A673 (cell line): ENCODE measurements around the gene PCED1B. TPM values are rescaled to one million over a fixed set of nuclear protein-coding genes. Genes with fewer than 3 reads are reported as not detected.

ENCODE experiments used
- BruUV-seq: library from RNA; stranded (reverse); fragments of 400-500 nt; replicated peaks from 2 replicates; lab custom pipeline; 2021; lab: Mats Ljungman, UMichigan
- CTCF ChIA-PET: fragments of 300-600 bp; sonication (Branson Sonifier 250); formaldehyde crosslinking; loops from one replicate; lab custom pipeline; 2022; ENCODE audit warnings: antibody characterized with exemption; lab: Charles Lee
- POLR2A ChIA-PET: fragments of 300-600 bp; sonication (Branson Sonifier 250); formaldehyde crosslinking; loops from one replicate; lab custom pipeline; 2022; ENCODE audit warnings: antibody characterized with exemption; ENCODE audit not compliant: low non-redundant PET; lab: Charles Lee
- DNase-seq: peaks from one replicate; pipeline ENCODE4 v3.0.0-alpha.2; 2015; ENCODE audit warnings: low spot score
- H3K27ac ChIP-seq: fragments of 200-600 bp; sonication (generic); 2 replicates; pipeline ENCODE4 v1.5.1; 2016; ENCODE audit warnings: mixed run types, low read depth, mild to moderate bottlenecking, mixed read lengths, antibody characterized with exemption, low read length; ENCODE audit not compliant: poor library complexity, severe bottlenecking
- H3K27me3 ChIP-seq: fragments of 200-600 bp; sonication (generic); replicated peaks from 2 replicates; pipeline ENCODE4 v1.6.1; 2017; ENCODE audit warnings: mixed run types, low read depth, mild to moderate bottlenecking, mixed read lengths, antibody characterized with exemption, low read length; ENCODE audit not compliant: insufficient read depth, poor library complexity
- H3K36me3 ChIP-seq: fragments of 200-600 bp; sonication (generic); 2 replicates; pipeline ENCODE4 v1.6.1; 2016; ENCODE audit warnings: mixed run types, mild to moderate bottlenecking, mixed read lengths, antibody characterized with exemption, low read length; ENCODE audit not compliant: insufficient read depth, poor library complexity, severe bottlenecking
- H3K4me1 ChIP-seq: fragments of 200-600 bp; sonication (generic); 2 replicates; pipeline ENCODE4 v1.6.1; 2017; ENCODE audit warnings: mixed run types, mild to moderate bottlenecking, mixed read lengths, antibody characterized with exemption, low read length; ENCODE audit not compliant: insufficient read depth, poor library complexity, severe bottlenecking
- H3K4me3 ChIP-seq: fragments of 200-600 bp; sonication (generic); 2 replicates; pipeline ENCODE4 v1.5.1; 2016; ENCODE audit warnings: low read depth, mixed run types, mild to moderate bottlenecking, mixed read lengths, low read length; ENCODE audit not compliant: poor library complexity, severe bottlenecking
- H3K9me3 ChIP-seq: fragments of 200-600 bp; sonication (generic); 2 replicates; pipeline ENCODE4 v1.6.1; 2016; ENCODE audit warnings: mixed run types, low read depth, mild to moderate bottlenecking, mixed read lengths, antibody characterized with exemption, low read length; ENCODE audit not compliant: poor library complexity, severe bottlenecking
- EZH2 ChIP-seq: fragments of 200-600 bp; sonication (generic); IDR thresholded peaks from 2 replicates; pipeline ENCODE4 v1.6.1; 2017; ENCODE audit warnings: borderline replicate concordance, low read depth, mild to moderate bottlenecking, mixed read lengths, antibody characterized with exemption, low read length; ENCODE audit not compliant: poor library complexity, severe bottlenecking
- intact Hi-C: fragments of 100-400 bp; cut with micrococcal nuclease; formaldehyde crosslinking; loops from one replicate; pipeline ENCODE4 v1.10.0; 2022; ENCODE audit not compliant: unreplicated experiment
- total RNA-seq: library from RNA; stranded (reverse); gene quantifications from 2 replicates; pipeline ENCODE4 v1.2.3, GENCODE V29; 2021
- TF ChIP-seq, protein P1 (sequence below): fragments of 300-800, 200-600 bp; sonication (generic); conservative IDR thresholded peaks from 2 replicates; pipeline ENCODE4 v1.5.1; 2017; ENCODE audit warnings: low read depth, mild to moderate bottlenecking, antibody characterized with exemption, low read length, moderate library complexity, mixed read lengths

The PCED1B gene
- total RNA-seq, 1 experiment from 2014 or later = 3.1 TPM

DNA sequence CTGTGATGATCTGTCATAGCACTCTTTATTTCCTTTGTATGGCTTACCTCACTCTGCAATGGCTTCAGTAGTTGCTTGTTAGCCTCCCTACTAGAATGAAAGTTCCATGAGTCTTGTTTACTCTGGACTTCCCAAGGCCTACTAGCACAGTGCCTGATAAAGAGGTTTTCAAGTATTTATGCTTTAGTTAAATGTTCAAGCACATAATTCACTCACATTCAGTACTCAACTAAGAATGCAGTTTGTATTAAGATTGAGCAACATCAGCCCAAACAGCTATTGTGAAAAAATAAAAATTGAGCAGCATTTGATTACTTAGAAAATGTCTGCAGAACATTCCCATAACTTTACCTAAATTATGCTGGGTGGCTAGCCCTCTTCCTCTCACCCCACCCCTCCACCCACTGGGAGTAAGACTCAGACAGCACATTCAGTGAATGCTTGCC is 159.3 kb downstream of the PCED1B start:
- Histone ChIP-seq H3K36me3 (no peaks in the 10 kb centered on the region), H3K4me3 (no peak overlapping the region), H3K27me3 (no peaks in the 10 kb centered on the region), H3K4me1 (no peaks in the 10 kb centered on the region), H3K9me3 (no peaks in the 10 kb centered on the region), H3K27ac (no peak overlapping the region)
- TF ChIP-seq, protein P1, sequence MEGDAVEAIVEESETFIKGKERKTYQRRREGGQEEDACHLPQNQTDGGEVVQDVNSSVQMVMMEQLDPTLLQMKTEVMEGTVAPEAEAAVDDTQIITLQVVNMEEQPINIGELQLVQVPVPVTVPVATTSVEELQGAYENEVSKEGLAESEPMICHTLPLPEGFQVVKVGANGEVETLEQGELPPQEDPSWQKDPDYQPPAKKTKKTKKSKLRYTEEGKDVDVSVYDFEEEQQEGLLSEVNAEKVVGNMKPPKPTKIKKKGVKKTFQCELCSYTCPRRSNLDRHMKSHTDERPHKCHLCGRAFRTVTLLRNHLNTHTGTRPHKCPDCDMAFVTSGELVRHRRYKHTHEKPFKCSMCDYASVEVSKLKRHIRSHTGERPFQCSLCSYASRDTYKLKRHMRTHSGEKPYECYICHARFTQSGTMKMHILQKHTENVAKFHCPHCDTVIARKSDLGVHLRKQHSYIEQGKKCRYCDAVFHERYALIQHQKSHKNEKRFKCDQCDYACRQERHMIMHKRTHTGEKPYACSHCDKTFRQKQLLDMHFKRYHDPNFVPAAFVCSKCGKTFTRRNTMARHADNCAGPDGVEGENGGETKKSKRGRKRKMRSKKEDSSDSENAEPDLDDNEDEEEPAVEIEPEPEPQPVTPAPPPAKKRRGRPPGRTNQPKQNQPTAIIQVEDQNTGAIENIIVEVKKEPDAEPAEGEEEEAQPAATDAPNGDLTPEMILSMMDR = no peak
- TF ChIP-seq EZH2 = no peak
- no TSS peak for BruUV-seq
- POLR2A ChIA-PET = no interaction called here
- no peak for DNase-seq
- intact Hi-C loops = no loop called here
- CTCF ChIA-PET = interaction anchor here (0.6 kb wide), 1 partner anchor 25 kb away, joined by 3 read pairs; no protein-coding TSS in a partner anchor

DNA sequence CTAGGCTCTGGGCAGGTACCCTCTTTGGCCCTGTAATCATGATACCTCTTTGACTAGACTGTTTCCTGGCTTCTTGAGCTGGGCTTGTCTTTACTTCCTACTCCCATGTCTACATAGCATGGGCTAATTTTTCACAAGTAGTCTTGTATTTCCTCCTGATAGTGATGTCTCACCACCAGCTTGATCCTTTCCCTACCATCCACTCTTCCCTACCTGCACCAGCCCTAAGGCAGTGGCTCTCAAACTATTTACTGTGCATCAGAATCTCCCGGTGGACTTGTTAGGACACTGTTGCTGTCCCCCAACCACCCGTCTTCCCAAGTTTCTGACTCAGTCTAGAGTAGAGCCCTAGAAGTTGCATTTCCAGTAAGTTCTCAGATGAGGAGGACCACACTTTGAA is 163.0 kb downstream of the PCED1B start:
- Histone ChIP-seq H3K4me1 (no peaks in the 10 kb centered on the region), H3K27ac (no peak overlapping the region), H3K4me3 (no peak overlapping the region), H3K27me3 (no peaks in the 10 kb centered on the region), H3K36me3 (no peaks in the 10 kb centered on the region), H3K9me3 (no peaks in the 10 kb centered on the region)
- TF ChIP-seq EZH2 = no peak
- TF ChIP-seq, protein P1 = no peak
- no TSS peak for BruUV-seq
- DNase-seq = no peak
- CTCF ChIA-PET = interaction anchor here (0.6 kb wide), 1 partner anchor 169 kb away, joined by 3 read pairs; no protein-coding TSS in a partner anchor
- intact Hi-C loops = no loop called here
- POLR2A ChIA-PET = no interaction called here

DNA sequence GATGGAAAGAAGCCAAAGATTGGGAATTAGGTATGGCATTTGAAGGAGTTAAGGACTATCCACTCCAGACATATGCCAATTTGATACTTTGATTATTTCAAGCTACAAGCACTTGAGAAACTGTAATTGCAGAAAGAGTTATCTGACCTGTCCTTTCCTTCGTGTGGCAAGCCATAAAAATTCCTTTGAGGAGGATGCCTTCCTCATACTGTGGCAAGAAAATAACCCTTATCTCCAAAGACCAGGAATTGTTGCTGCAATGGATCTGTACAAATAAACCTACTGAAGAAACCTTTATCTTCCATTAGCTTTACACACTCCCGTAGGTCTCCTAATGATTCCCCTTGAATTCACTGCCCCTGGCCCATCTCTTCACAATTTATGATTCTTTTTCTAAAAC is 165.4 kb downstream of the PCED1B start:
- ChIA-PET POLR2A (no interaction called here), CTCF (no interaction called here)
- Histone ChIP-seq H3K36me3 (no peaks in the 10 kb centered on the region), H3K4me1 (no peaks in the 10 kb centered on the region), H3K4me3 (no peak overlapping the region), H3K9me3 (no peaks in the 10 kb centered on the region), H3K27ac (no peak overlapping the region), H3K27me3 (no peaks in the 10 kb centered on the region)
- BruUV-seq = no TSS peak
- TF ChIP-seq, protein P1 = no peak
- TF ChIP-seq EZH2 = no peak
- no peak for DNase-seq
- intact Hi-C loops = no loop called here
